IPS DF 6.9 (cell line): ENCODE measurements around the gene ELAC2.

Experiments
- DNase-seq: peaks from one replicate; pipeline ENCODE4 v3.0.0-alpha.2; 2013; ENCODE audit warnings: low read depth, low spot score
- H3K27ac ChIP-seq: one replicate; pipeline ENCODE4 v1.5.1; 2013; ENCODE audit warnings: low read length, control low read depth
- H3K27me3 ChIP-seq: 2 replicates; pipeline ENCODE4 v1.6.1; 2013; ENCODE audit warnings: mild to moderate bottlenecking, low read length; ENCODE audit not compliant: control insufficient read depth, insufficient read depth
- H3K36me3 ChIP-seq: 2 replicates; pipeline ENCODE4 v1.6.1; 2013; ENCODE audit warnings: low read length; ENCODE audit not compliant: control insufficient read depth, insufficient read depth
- H3K4me1 ChIP-seq: 2 replicates; pipeline ENCODE4 v1.6.1; 2013; ENCODE audit warnings: low read length; ENCODE audit not compliant: control insufficient read depth, insufficient read depth
- H3K4me3 ChIP-seq: 2 replicates; pipeline ENCODE4 v1.5.1; 2013; ENCODE audit warnings: mild to moderate bottlenecking, low read length
- H3K9me3 ChIP-seq: 2 replicates; pipeline ENCODE4 v1.6.1; 2013; ENCODE audit warnings: low read length, inconsistent platforms; ENCODE audit not compliant: control insufficient read depth, insufficient read depth
- WGBS: extraction: QIAGEN DNeasy Blood & Tissue Kit; methylation state at CpG from one replicate; pipeline ENCODE4 v1.1.7; 2013; ENCODE audit warnings: mixed read lengths, missing lambda C conversion rate; ENCODE audit not compliant: insufficient read length, insufficient coverage; 5-methylcytosine and 5-hydroxymethylcytosine counted together

The ELAC2 gene, protein sequence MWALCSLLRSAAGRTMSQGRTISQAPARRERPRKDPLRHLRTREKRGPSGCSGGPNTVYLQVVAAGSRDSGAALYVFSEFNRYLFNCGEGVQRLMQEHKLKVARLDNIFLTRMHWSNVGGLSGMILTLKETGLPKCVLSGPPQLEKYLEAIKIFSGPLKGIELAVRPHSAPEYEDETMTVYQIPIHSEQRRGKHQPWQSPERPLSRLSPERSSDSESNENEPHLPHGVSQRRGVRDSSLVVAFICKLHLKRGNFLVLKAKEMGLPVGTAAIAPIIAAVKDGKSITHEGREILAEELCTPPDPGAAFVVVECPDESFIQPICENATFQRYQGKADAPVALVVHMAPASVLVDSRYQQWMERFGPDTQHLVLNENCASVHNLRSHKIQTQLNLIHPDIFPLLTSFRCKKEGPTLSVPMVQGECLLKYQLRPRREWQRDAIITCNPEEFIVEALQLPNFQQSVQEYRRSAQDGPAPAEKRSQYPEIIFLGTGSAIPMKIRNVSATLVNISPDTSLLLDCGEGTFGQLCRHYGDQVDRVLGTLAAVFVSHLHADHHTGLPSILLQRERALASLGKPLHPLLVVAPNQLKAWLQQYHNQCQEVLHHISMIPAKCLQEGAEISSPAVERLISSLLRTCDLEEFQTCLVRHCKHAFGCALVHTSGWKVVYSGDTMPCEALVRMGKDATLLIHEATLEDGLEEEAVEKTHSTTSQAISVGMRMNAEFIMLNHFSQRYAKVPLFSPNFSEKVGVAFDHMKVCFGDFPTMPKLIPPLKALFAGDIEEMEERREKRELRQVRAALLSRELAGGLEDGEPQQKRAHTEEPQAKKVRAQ

GRCh38 chr17:13017655-13018459 lies at the start of gene ELAC2:
TSS of gene ELAC2 (minus strand) at chr17:13018027. CDS start at chr17:13017947, 80 bp downstream.
- no CpG with 5 or more reads among the region's 79 CpGs for WGBS
- peak; percentile 91 for DNase-seq
- H3K9me3 ChIP-seq: no peaks in the 10 kb centered on the region
- H3K27ac ChIP-seq: no peak within 1 kb of the TSS
- no peaks in the 10 kb centered on the region for H3K4me1 ChIP-seq
- H3K4me3 ChIP-seq: peak within 1 kb of the TSS; percentile 92
- peaks cover 15% of the 10 kb centered on the region; the same call in 1 of the 2 replicates for H3K36me3 ChIP-seq
- no peaks in the 10 kb centered on the region for H3K27me3 ChIP-seq

DNA sequence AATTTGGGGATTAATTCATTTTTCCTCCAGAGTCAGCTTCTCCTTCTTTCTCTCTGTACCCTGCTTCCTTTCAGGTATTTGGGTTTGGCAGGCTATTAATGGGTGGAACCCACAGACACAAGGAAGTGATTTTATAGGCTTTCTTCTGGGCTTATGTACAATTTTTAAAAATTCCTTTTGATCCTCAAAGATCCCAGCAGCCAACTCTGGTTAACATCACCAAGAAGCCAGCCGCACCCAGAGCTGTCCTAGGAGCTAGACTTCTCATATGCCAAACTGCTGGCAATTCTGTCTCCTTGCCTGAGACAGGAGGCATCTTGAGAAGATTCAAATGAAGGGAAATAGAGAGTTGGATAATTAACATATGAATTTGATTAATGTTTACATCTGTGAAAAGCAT lies 47.2 kb upstream of the ELAC2 start:
- no CpG with 5 or more reads among the region's 1 CpG for WGBS
- no peak overlapping the region for H3K4me3 ChIP-seq
- H3K27ac ChIP-seq: no peak overlapping the region

GRCh38 chr17:13055131-13055530 lies 37.3 kb upstream of the ELAC2 start:
- Histone ChIP-seq H3K36me3 (no peaks in the 10 kb centered on the region), H3K9me3 (no peaks in the 10 kb centered on the region), H3K27me3 (no peaks in the 10 kb centered on the region), H3K27ac (no peak overlapping the region), H3K4me1 (no peaks in the 10 kb centered on the region), H3K4me3 (no peak overlapping the region)
- WGBS: no CpG with 5 or more reads among the region's 5 CpGs
- no peak for DNase-seq

More for the DNA sequence above, 47.2 kb upstream of the ELAC2 start:
- Histone ChIP-seq H3K36me3 (no peaks in the 10 kb centered on the region), H3K4me1 (no peaks in the 10 kb centered on the region), H3K9me3 (no peaks in the 10 kb centered on the region), H3K27me3 (no peaks in the 10 kb centered on the region)
- DNase-seq: no peak

DNA sequence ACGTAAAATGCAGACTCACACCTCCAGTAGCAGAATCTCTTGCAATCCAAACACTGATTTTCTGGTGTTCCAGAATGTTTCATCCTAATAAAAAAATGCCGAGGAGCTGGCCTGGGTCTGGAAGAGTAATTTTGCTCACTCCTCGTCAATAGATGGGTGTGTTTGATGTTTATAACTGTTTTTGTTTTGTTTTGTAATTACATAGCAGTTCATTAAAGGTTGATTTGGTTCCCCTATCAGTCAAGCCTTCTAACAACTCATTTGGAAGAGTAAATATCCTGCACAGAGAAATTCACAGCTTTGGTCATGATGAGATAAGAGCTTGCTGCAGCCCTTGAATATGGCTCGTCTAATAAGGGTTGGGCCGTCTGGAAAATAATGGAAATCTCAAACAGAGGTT lies 36.8 kb upstream of the ELAC2 start:
- H3K27ac ChIP-seq: no peak overlapping the region
- H3K4me3 ChIP-seq: no peak overlapping the region
- H3K27me3 ChIP-seq: no peaks in the 10 kb centered on the region
- no peaks in the 10 kb centered on the region for H3K9me3 ChIP-seq
- H3K36me3 ChIP-seq: no peaks in the 10 kb centered on the region
- no CpG with 5 or more reads among the region's 5 CpGs for WGBS
- no peak for DNase-seq
- no peaks in the 10 kb centered on the region for H3K4me1 ChIP-seq

DNA sequence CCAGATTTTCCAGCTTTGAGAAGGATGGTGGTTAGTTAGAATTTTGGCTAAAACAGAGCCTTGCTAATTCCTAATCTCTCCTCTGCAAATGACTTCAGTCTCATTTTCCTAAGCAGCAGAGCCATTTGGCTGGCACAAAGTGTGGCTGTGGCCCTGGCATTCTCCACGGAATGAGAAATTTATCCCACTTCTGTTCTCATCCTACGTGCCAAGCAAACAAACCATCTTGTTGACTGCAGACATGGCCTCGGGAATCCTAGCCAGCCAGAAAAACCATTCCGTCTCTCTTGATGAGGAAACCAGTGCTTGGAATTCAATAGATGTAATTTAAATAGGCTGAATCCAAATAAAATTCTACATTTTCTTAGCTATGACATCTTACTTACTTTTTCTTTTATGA lies 34.1 kb upstream of the ELAC2 start:
- H3K9me3 ChIP-seq: no peaks in the 10 kb centered on the region
- H3K4me3 ChIP-seq: no peak overlapping the region
- no peaks in the 10 kb centered on the region for H3K27me3 ChIP-seq
- H3K4me1 ChIP-seq: no peaks in the 10 kb centered on the region
- H3K27ac ChIP-seq: no peak overlapping the region
- no peaks in the 10 kb centered on the region for H3K36me3 ChIP-seq
- WGBS: no CpG with 5 or more reads among the region's 4 CpGs
- no peak for DNase-seq

- Histone ChIP-seq H3K4me3 (no peak overlapping the region), H3K9me3 (no peaks in the 10 kb centered on the region), H3K36me3 (no peaks in the 10 kb centered on the region; the same call in 1 of the 2 replicates), H3K4me1 (no peaks in the 10 kb centered on the region), H3K27me3 (no peaks in the 10 kb centered on the region), H3K27ac (no peak overlapping the region)
- no CpG with 5 or more reads among the region's 16 CpGs for WGBS
- DNase-seq: no peak
Observed at GRCh38 chr17:13047011-13047606, 29.3 kb upstream of the ELAC2 start.

DNA sequence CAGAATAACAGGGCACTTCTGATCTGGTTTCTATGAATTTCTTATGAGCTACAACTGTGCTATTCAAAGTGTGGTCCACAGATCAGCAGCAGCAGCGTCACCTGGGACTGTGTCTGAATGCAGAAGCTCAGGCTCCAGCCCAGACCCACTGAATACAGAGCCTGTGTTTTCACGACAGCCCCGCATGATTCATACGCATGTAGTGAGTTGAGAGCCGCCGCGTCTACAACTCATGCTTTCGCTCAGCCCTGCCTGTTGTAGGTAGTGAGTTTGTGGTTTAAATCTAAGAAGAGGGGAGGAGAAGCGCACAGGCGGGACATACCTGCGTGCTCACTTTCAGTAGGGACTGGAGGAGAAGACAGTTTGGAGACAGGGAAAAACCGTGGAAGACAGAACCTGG lies 28.5 kb upstream of the ELAC2 start:
- no CpG with 5 or more reads among the region's 12 CpGs for WGBS
- no peaks in the 10 kb centered on the region; the same call in 1 of the 2 replicates for H3K4me1 ChIP-seq
- H3K9me3 ChIP-seq: no peaks in the 10 kb centered on the region
- no peak for DNase-seq
- no peak overlapping the region for H3K27ac ChIP-seq
- no peaks in the 10 kb centered on the region; the same call in 1 of the 2 replicates for H3K36me3 ChIP-seq
- no peak overlapping the region for H3K4me3 ChIP-seq
- H3K27me3 ChIP-seq: no peaks in the 10 kb centered on the region

GRCh38 chr17:13044572-13045065 lies 26.8 kb upstream of the ELAC2 start:
- Histone ChIP-seq H3K36me3 (no peaks in the 10 kb centered on the region; the same call in 1 of the 2 replicates), H3K27ac (no peak overlapping the region), H3K4me3 (no peak overlapping the region), H3K27me3 (no peaks in the 10 kb centered on the region), H3K4me1 (no peaks in the 10 kb centered on the region; the same call in 1 of the 2 replicates), H3K9me3 (no peaks in the 10 kb centered on the region)
- no CpG with 5 or more reads among the region's 7 CpGs for WGBS
- no peak for DNase-seq

- H3K36me3 ChIP-seq: no peaks in the 10 kb centered on the region; the same call in 1 of the 2 replicates
- no peak for DNase-seq
- H3K4me3 ChIP-seq: no peak overlapping the region
- H3K4me1 ChIP-seq: no peaks in the 10 kb centered on the region; the same call in 1 of the 2 replicates
- no CpG with 5 or more reads among the region's 4 CpGs for WGBS
- H3K27me3 ChIP-seq: no peaks in the 10 kb centered on the region
- no peaks in the 10 kb centered on the region for H3K9me3 ChIP-seq
- no peak overlapping the region for H3K27ac ChIP-seq
Observed at GRCh38 chr17:13038931-13039665, 21.3 kb upstream of the ELAC2 start.
